GM19395 (cell line): ENCODE results near the gene RRN3.
"Not testable (repeated sequence)": the region's sequence is repeated elsewhere in the genome, so short reads cannot be mapped to it uniquely, and the experiment has no call there.

Source experiments
- ATAC-seq: cut with Tn5 transposase; IDR thresholded peaks from one replicate; pipeline ENCODE4 v1.9.1; 2021; ENCODE audit warnings: mild to moderate bottlenecking, moderate library complexity; ENCODE audit not compliant: unreplicated experiment

The RRN3 gene

DNA sequence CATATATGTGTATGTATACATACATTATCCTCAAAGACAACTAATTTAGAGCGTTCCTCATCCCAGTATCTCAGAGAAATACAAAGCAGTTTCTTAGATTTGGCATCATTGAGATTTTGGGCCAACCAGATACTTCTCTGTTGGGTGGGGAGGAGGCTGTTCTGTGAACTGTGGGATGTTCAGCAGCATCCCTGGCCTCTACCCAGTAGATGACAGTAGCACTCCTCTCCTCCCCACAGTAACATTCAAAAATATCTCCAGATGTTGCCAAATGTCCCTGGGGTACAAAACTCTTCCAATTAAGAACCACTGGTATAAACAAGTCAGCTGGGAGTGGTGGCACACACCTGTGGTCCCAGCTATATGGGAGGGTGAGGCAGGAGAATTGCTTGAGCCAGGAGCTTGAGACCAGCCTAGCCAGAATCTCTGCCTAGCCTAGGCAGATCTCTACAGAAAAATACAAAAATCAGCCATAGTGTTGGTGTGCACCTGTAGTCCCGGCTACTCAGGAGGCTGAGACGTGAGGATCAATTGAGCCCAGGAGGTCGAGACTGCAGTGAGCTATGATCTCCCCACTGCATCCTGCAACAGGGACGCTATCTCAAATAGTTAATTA lies 6.4 kb upstream of the RRN3 start:
- not testable (repeated sequence) for ATAC-seq

- ATAC-seq, result not testable (repeated sequence)
Measured at GRCh38 chr16:15099366-15099909, 5.4 kb upstream of the RRN3 start.

GRCh38 chr16:15096583-15096972 lies 2.5 kb upstream of the RRN3 start:
- ATAC-seq, result not testable (repeated sequence)

- ATAC-seq, result not testable (repeated sequence)
Measured at GRCh38 chr16:15093571-15093954, 509 bp downstream of the RRN3 start.

- ATAC-seq, result not testable (repeated sequence)
Measured at GRCh38 chr16:15090663-15091269, 3.3 kb downstream of the RRN3 start.

DNA sequence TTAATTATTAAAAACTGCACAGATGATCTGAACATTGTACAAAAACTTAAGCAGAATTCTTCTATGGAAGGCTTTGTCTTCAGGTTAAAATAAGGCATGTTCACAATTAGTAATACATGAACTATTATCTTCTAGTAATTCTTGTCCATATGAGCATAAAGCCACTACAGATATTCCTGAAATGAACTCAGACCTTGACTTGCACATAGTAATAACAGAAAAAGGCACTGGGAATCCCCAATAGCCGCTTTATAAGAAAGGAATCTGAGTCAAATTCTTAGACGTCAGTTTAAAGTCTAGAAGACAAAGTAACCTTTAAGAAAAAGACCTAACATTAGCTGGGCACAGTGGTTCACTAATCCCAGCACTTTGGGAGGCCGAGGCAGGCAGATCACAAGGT lies 11.3 kb downstream of the RRN3 start:
- not testable (repeated sequence) for ATAC-seq

- not testable (repeated sequence) for ATAC-seq
Measured at GRCh38 chr16:15080883-15081282, 13.2 kb downstream of the RRN3 start.

- ATAC-seq, result not testable (repeated sequence)
Measured at GRCh38 chr16:15076161-15076560, 17.9 kb downstream of the RRN3 start.

GRCh38 chr16:15073101-15073500 lies 21.0 kb downstream of the RRN3 start:
- no peak for ATAC-seq

DNA sequence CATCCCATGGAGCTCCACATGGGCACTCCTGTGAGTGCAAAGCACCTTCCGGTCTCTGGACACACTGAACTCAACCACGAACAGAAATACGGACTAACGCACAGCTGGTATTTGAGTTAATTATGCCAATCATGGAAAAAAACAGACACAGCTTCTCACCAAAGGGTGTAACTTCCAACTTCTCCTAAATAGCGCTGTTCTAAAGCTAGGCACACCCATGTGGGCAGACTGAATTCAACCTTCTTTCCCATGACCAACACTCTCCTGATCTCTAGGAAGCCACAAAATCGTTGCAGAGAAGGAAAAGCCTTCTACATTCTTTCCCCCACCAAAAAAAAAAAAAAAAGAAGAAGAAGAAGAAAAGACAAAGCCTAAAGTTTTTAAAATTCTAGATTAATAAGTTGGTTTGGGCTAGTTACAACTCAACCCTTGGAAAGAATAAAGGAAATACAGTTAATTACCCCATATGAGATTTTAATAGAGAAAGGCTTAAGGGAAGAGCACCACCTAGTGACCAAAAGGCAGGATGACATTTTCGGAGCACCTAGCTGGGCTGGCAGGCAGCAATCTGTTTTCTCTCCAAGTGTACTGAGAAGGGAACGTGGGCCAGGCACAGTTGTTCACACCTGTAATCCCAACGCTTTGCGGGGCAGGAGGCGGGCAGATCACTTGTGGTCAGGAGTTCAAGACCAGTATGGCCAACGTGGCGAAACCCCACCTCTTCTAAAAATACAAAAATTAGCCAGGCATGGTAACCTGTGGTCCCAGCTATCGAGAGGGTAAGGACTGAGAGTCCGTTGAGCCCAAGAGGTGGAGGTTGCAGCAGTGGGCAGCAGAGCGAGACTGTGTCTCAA lies 21.9 kb downstream of the RRN3 start:
- ATAC-seq, result not testable (repeated sequence)

DNA sequence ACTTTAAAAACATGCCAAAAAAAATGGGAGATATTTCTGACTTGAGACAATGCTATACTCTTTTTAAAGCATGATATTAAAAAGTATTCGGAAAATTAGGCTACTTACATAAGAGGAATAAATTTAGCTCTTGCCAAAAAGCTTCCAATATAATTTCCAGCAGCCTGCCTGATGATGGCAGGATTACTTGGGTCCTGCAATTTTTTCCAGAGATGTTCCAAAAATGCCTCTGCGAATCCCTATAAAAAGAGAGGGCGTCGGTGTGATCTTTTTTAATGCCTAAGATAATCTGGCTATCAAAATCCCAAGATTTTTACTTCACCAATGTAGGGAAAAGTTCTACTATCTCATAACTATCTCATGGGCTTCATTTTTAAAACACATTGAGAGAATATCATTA lies 23.1 kb downstream of the RRN3 start:
- ATAC-seq, result not testable (repeated sequence)

- not testable (repeated sequence) for ATAC-seq
Measured at GRCh38 chr16:15066690-15067089, 27.4 kb downstream of the RRN3 start.

DNA sequence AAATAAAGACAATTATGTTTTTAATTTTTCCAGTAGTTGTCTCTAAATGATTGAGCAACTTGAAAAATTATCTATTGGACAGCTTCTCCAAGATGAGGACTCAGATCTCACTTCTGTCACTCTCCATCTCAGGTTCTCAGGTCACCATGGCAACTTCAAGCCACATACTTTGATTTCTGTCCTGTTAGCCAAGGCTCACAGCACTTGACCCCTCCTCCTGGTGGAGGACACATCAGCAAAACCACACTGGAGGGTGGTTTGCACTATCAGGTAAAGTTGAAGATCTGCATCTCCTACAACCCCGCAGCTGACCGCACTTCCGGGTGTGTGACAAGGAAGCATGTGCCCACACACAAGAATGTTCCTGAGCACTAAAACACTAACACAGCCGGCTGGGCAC lies 28.1 kb downstream of the RRN3 start:
- ATAC-seq, result not testable (repeated sequence)

- ATAC-seq, result not testable (repeated sequence)
Measured at GRCh38 chr16:15062085-15062810, 31.8 kb downstream of the RRN3 start.

DNA sequence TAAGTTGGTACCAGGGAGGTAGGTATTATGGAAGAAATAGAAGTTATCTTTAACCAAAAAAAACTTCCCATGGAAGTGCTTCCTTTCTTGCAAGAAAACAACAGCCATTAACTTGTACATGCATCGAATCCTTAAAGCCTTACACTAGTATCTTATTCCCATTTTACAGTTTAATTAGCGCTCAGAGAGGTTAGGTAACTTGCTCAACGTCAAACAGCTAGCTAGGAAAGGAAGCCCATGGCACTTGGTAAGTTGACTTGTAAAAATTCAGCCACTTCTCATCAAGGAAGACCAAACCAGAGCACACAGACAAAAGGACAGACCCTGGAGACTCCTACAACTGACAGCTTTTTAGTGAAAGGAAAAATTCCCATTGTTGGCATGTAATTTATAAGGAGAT lies 34.7 kb downstream of the RRN3 start:
- ATAC-seq, result no peak

DNA sequence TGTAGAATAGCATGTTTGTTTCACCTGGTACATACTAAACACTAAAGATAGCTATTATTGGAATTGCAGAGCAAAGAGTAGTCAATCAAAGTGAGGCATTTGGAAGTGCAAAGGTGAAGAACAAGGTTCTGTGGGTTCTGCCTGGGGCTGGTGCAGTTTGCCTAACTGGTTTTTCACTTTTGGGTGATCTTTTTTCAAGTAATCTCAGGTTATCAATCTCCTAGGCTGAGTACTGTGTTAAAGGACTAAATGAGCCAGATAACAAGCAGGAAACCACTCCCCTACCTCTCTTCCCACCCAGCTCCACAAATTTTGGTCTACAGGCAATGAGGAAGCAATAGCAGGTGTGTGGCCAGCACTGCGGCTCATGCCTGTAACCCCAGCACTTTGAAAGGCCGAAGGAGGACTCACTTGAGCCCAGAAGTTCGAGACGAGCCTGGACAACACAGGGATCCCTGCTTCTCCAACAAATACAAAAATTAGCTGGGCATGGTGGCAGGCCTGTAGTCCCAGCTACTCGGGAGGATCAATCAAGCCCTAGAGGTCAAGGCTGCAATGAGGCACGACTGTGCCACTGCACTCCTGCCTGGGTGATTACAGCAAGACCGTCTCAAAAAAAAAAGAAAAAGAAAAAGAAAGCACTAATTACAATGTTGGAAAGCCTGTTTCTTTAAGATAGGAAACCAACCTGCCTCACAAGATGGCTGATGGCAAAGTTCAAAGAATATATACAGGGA lies 36.2 kb downstream of the RRN3 start:
- ATAC-seq, result no peak

DNA sequence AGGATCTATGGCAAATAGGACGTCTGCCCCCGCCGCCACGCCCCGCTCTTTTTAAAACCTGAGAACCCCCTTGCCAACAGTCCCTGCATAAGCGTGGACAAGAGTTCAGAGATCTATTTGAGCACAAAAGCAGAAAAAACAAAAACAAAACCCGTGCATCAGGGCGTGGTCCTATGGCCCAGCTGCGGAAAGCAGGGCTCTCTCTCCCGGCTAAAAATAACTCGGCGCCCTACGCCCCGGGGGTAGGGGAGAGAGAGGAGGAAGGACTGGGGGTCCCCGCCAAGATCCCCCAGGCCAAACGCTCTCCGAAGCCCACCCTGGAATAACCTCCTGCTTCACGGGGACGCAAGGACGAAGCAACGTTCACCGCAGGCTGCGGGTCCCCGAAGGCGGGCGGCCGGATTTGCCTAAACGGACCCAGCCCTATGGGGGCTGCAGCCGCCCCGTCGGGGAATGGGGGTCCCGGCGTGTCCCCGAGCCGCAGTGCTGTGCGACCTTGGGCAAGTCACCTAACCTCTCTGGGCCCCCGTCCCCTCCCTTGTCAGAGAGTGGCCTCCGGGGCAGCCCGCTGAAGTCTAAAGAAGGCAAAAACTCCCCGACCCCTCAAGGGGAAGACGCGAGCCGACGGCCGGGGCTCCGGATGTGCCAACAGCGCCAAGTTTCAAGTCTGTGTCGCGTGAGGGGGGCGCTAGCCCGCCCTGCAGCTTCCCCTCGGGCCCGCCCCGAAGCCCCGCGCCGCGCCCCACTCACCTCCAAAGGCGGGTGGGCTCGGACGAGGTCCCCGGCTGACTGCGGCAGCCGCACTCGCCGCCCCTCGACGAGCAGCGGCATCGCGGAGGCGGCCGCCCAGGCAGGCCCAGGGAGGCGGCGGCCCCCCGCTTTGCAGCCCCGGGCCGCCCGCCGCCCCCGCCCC lies 38.7 kb downstream of the RRN3 start:
- peak; percentile 72 for ATAC-seq

GRCh38 chr16:15054357-15055140 lies 39.5 kb downstream of the RRN3 start:
- no peak for ATAC-seq
